ENCODE data around the gene GPRC5B. TPM values are rescaled to one million over a fixed set of nuclear protein-coding genes. Genes with fewer than 3 reads are reported as not detected.

The GPRC5B gene
- total and polyA plus RNA-seq, 2 donors (not counting 3 experiments of a cell fraction or from before 2014, with no cell fraction given) = 42.3 TPM

- no peaks in the 10 kb centered on the region for H4K20me1 ChIP-seq (replicated peaks; ENCODE audit: control insufficient read depth, extremely low read depth, insufficient read depth, low read length)
- H3K4me1 ChIP-seq (ENCODE audit: control insufficient read depth, extremely low read depth, insufficient read depth, low read length) = no peaks in the 10 kb centered on the region
- H3K9ac ChIP-seq (replicated peaks; ENCODE audit: extremely low read depth, insufficient read depth, low read length) = no peak overlapping the region
- no peaks in the 10 kb centered on the region for H3K79me2 ChIP-seq (ENCODE audit: control insufficient read depth, insufficient read depth, low read length)
- no peak for FAIRE-seq
- BruUV-seq (replicated peaks) = no TSS peak
- dilution Hi-C loops (cut with MboI; ENCODE audit: extremely low pct_ligation_motif_present, low sequenced_read_pairs) (no loop called here), intact Hi-C loops (cut with micrococcal nuclease) (no loop called here)
- no peak overlapping the region for H3K4me2 ChIP-seq (ENCODE audit: insufficient read depth, low read length)
- ChIA-PET POLR2A (no interaction called here), CTCF (interaction anchor here (1.3 to 6.5 kb wide), 3 partner anchors 11 to 488 kb away, joined by 5 to 134 read pairs (median 62); no protein-coding TSS in a partner anchor)
- H3K27ac ChIP-seq (ENCODE audit: insufficient read depth, low read depth, low read length) = no peak overlapping the region
- DNase-seq (ENCODE audit: low read depth, low spot score) = no peak
- no peaks in the 10 kb centered on the region for H3K9me1 ChIP-seq (replicated peaks; ENCODE audit: control insufficient read depth, extremely low read depth, insufficient read depth, low read length)
- no peaks in the 10 kb centered on the region for H3K36me3 ChIP-seq (ENCODE audit: control insufficient read depth in 2 of 2, extremely low read depth in 1 of 2, insufficient read depth in 2 of 2, low read length in 2 of 2)
- no peak for TF ChIP-seq POLR2AphosphoS5 (IDR thresholded peaks at IDR 0.05; ENCODE audit: insufficient read depth, low read depth, low read length)
- TF ChIP-seq MYC (IDR thresholded peaks at IDR 0.05; ENCODE audit: low read depth, low read length) = no peak
- TF ChIP-seq FOS (IDR thresholded peaks at IDR 0.05; ENCODE audit: borderline replicate concordance, insufficient read depth, low read length) = no peak
- TF ChIP-seq GATA2 (IDR thresholded peaks at IDR 0.05; ENCODE audit: insufficient read depth, insufficient read length, low read depth, low read length) = no peak
- TF ChIP-seq CTCF (IDR thresholded peaks at IDR 0.05; ENCODE audit: extremely low read depth in 1 of 2, insufficient read depth in 1 of 2, low read depth in 1 of 2, low read length in 2 of 2) = no peak
- TF ChIP-seq JUN (IDR thresholded peaks at IDR 0.05; ENCODE audit: borderline replicate concordance, insufficient read depth, insufficient read length, low read depth) = no peak
- no peak for TF ChIP-seq MAX (IDR thresholded peaks at IDR 0.05; ENCODE audit: insufficient read depth, insufficient read length)
- TF ChIP-seq POLR2A (IDR thresholded peaks at IDR 0.05; ENCODE audit: low read depth, low read length) = no peak
- TF ChIP-seq EZH2 (IDR thresholded peaks at IDR 0.05; ENCODE audit: borderline replicate concordance, low read depth, low read length, severe bottlenecking) = no peak
- no peaks in the 10 kb centered on the region for H3K27me3 ChIP-seq (ENCODE audit: control insufficient read depth in 2 of 2, insufficient read depth in 2 of 2, low read length in 2 of 2)
- H3K9me3 ChIP-seq (replicated peaks; ENCODE audit: control insufficient read depth, insufficient read depth, low read length) = no peaks in the 10 kb centered on the region
- no peak overlapping the region for H2AFZ ChIP-seq (ENCODE audit: low read depth, low read length)
- no peak overlapping the region for H3K4me3 ChIP-seq (replicated peaks in 1 of 3; ENCODE audit: insufficient read depth in 1 of 3, low read depth in 1 of 3, low read length in 3 of 3)
Measured at GRCh38 chr16:19896951-19897350, 12.3 kb upstream of the GPRC5B start.

Data from endothelial cell of umbilical vein (primary cell).